IPS-15b (cell line): ENCODE data around the gene EMX2.

Source experiments
- H3K27me3 ChIP-seq: one replicate; pipeline ENCODE4 v1.6.1; 2013; ENCODE audit warnings: low read length; ENCODE audit not compliant: control insufficient read depth, insufficient read depth
- H3K36me3 ChIP-seq: one replicate; pipeline ENCODE4 v1.6.1; 2013; ENCODE audit warnings: low read length; ENCODE audit not compliant: control insufficient read depth, insufficient read depth
- H3K4me1 ChIP-seq: one replicate; pipeline ENCODE4 v1.6.1; 2013; ENCODE audit warnings: mild to moderate bottlenecking, low read length; ENCODE audit not compliant: control insufficient read depth, insufficient read depth
- H3K4me3 ChIP-seq: one replicate; pipeline ENCODE4 v1.5.1; 2013; ENCODE audit warnings: low read depth, low read length
- H3K9ac ChIP-seq: one replicate; pipeline ENCODE4 v1.6.1; 2013; ENCODE audit warnings: low read depth, mild to moderate bottlenecking, low read length
- H3K9me3 ChIP-seq: one replicate; pipeline ENCODE4 v1.6.1; 2013; ENCODE audit warnings: mild to moderate bottlenecking, low read length; ENCODE audit not compliant: control insufficient read depth, insufficient read depth

EMX2 gene

DNA sequence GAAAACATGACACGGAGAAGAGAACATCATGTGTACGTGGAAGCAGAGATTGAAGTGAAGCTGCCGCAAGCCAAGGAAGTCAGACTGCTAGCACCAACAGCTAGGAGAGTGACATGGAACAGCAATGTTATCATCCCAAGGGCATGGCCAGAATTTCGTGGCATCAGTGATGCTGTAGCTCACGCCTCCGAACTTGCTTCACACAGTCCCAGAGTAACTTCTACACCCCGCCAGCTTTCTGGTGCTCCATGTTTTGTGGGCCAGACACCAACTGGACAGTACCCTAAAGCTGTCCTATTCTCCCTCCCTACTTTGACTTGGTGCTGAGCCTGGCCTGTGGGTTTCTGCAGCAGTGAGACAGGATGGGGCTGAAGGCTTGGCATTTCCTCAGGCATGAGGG lies 33.0 kb upstream of the EMX2 start:
- no peak overlapping the region for H3K4me3 ChIP-seq
- H3K36me3 ChIP-seq: no peaks in the 10 kb centered on the region
- no peaks in the 10 kb centered on the region for H3K9me3 ChIP-seq
- H3K27me3 ChIP-seq: no peaks in the 10 kb centered on the region
- no peaks in the 10 kb centered on the region for H3K4me1 ChIP-seq
- no peak overlapping the region for H3K9ac ChIP-seq

DNA sequence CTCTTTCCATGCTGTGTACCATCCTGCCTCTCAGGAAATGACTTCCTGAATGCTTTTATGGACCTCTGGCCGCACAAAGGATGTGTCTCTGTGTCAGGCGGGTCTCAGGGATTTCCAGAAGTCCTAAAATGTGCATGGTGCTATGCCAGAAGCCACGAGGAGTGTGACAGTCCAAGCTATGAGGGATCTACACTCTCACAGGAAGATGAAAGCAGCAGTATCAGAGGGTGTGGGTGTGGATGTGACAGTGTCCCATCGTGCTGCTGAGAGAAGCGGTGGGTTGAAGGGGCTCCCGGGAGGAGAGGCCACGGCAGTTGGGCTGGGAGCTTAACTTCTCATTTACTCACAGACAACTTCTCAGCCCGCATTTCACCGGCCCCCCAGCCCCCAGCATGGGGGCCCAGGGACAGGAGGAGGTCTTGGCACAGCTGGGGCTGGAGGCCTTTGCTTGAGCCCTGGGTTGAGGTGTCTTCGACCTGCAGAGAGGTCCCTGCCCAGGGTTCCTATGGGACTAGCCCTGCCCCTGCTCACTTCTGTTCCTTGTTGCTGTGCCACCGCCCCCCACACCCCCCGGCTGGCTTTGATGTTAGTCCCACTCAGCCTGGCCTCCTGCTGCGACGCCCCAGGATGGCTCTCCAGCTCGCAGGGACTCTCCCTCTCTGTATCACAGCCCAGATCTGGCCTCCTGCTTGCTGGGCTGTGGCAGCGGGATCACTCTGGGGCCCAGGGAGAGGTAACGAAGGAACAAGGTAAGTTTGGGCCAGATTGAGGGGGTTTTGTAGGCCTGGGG lies 30.8 kb upstream of the EMX2 start:
- H3K9ac ChIP-seq: no peak overlapping the region
- no peaks in the 10 kb centered on the region for H3K36me3 ChIP-seq
- H3K4me1 ChIP-seq: no peaks in the 10 kb centered on the region
- H3K4me3 ChIP-seq: no peak overlapping the region
- H3K27me3 ChIP-seq: no peaks in the 10 kb centered on the region
- H3K9me3 ChIP-seq: no peaks in the 10 kb centered on the region

DNA sequence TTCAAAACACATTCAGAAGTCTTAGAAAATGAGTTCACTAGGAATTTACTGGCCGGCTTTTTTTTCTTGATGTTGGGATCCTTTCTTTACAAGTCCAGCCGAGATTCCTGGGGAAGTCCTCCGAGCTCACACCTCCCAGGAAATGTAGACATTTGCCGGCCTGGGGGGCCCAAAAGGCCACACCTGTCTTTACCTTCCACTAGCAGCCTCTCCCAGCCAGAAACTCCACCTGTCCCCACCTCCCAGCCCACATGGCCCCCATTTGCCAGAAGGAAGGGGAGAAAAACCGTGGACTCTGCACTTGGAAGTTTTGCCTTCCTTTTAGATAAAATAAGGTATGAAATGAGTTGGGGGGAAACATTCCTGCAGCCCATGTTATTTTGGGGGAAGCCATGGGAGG lies 27.6 kb upstream of the EMX2 start:
- Histone ChIP-seq H3K9me3 (no peaks in the 10 kb centered on the region), H3K4me3 (no peak overlapping the region), H3K27me3 (no peaks in the 10 kb centered on the region), H3K9ac (no peak overlapping the region), H3K4me1 (peaks cover 6% of the 10 kb centered on the region), H3K36me3 (no peaks in the 10 kb centered on the region)

DNA sequence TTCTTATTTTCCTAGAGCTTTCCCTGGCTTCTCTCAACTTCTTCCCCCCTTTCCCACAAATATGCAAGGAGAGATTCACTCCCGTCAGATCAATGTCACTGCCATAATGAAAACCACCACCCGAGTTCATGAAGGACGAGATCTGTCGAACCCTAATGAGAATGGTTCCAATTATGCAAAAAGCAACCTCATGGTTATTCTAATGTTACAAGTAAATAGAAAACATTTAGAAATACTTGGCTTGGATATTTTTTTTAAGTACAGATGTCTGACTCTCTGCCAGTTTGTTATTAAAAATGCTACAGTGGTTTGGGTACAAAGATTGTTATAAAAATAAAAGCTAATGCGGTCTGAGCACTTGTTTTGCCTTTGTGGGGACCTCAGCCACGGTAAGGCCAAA lies 25.9 kb upstream of the EMX2 start:
- H3K27me3 ChIP-seq: no peaks in the 10 kb centered on the region
- no peaks in the 10 kb centered on the region for H3K36me3 ChIP-seq
- no peak overlapping the region for H3K9ac ChIP-seq
- peaks cover 6% of the 10 kb centered on the region for H3K4me1 ChIP-seq
- no peak overlapping the region for H3K4me3 ChIP-seq
- no peaks in the 10 kb centered on the region for H3K9me3 ChIP-seq

DNA sequence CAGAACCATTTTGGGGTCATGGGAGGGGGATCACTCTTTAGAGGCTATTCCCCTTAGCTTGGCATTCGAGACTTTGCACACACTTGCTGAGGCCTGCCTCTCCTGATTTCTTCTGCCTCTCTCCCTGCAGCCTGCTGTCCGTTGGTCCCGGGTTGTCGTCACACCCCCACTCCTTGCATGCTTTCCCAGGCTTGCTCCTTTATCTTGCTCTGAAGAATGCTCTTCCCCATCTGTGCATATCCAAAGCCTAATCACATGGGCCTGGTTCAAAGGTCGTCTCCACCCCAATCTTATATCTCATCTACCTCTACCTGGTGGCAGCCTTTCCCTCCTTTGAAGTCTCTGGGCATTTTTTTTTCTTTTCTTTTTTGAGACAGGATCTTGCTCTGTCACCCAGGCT lies 24.3 kb upstream of the EMX2 start:
- Histone ChIP-seq H3K27me3 (peaks cover 5% of the 10 kb centered on the region), H3K36me3 (no peaks in the 10 kb centered on the region), H3K9ac (no peak overlapping the region), H3K4me1 (peaks cover 6% of the 10 kb centered on the region), H3K9me3 (no peaks in the 10 kb centered on the region), H3K4me3 (no peak overlapping the region)

DNA sequence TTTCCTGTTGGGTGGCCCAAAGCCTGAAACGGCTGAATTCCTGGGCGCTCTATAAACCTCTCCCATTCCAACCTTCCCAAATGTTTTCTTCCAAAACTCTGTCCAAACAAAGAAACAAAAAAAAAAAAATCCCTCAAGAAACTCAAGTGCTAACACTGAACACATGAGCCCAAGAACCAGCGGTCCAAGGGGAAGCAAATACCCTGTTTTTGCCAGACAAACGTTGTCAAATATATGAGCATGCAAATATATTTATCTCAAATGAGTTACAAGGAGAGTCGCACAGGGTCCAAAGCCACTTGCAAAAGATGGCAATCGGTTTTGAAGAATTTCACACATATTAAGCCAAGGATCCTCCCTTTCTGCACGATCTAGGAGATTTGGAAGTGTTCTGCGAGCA lies 23.3 kb upstream of the EMX2 start:
- H3K4me3 ChIP-seq: no peak overlapping the region
- no peaks in the 10 kb centered on the region for H3K9me3 ChIP-seq
- H3K27me3 ChIP-seq: peaks cover 14% of the 10 kb centered on the region
- H3K9ac ChIP-seq: no peak overlapping the region
- no peaks in the 10 kb centered on the region for H3K36me3 ChIP-seq
- H3K4me1 ChIP-seq: peaks cover 6% of the 10 kb centered on the region

DNA sequence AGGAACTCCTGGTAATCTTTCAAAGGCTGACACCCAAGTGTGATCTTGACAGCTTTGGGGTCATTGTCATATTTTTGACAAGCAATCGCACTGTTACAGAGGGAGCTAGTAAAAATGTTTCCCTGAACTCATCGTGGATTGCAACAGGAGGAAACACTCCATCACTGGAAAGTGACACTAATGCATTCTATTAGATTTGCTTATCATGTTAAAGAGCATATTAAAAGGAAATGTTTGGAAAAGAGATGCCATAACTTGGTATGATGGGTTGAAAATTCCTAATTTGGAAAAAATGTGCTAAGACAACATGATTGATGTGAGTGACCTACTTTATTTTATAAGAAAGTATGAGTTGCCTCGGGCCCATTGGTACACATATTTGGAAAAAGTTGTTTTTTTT lies 22.7 kb upstream of the EMX2 start:
- no peaks in the 10 kb centered on the region for H3K36me3 ChIP-seq
- H3K4me3 ChIP-seq: no peak overlapping the region
- H3K4me1 ChIP-seq: peaks cover 6% of the 10 kb centered on the region
- no peak overlapping the region for H3K9ac ChIP-seq
- peaks cover 20% of the 10 kb centered on the region for H3K27me3 ChIP-seq
- H3K9me3 ChIP-seq: no peaks in the 10 kb centered on the region

DNA sequence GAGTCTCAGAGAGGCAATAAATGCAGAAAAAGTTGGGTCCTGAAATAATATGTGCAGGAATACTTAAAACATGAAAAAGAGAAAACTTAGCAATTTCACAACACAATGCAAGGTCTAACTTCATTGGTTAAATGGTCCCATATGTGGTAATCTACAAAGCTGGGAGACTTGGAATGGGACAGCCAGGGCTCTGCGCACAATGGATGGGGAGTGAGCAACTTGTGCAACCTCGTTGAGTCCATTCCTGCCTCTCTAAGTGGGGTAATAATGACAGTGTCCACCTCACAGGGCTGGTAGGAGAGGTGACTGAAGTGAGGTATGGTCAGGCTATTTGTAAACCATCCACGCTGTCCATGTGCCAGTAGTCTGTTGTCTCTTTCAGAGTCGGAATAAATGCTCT lies 11.8 kb upstream of the EMX2 start:
- no peaks in the 10 kb centered on the region for H3K4me1 ChIP-seq
- H3K4me3 ChIP-seq: no peak overlapping the region
- H3K9ac ChIP-seq: no peak overlapping the region
- no peaks in the 10 kb centered on the region for H3K9me3 ChIP-seq
- peaks cover 82% of the 10 kb centered on the region for H3K27me3 ChIP-seq
- no peaks in the 10 kb centered on the region for H3K36me3 ChIP-seq

DNA sequence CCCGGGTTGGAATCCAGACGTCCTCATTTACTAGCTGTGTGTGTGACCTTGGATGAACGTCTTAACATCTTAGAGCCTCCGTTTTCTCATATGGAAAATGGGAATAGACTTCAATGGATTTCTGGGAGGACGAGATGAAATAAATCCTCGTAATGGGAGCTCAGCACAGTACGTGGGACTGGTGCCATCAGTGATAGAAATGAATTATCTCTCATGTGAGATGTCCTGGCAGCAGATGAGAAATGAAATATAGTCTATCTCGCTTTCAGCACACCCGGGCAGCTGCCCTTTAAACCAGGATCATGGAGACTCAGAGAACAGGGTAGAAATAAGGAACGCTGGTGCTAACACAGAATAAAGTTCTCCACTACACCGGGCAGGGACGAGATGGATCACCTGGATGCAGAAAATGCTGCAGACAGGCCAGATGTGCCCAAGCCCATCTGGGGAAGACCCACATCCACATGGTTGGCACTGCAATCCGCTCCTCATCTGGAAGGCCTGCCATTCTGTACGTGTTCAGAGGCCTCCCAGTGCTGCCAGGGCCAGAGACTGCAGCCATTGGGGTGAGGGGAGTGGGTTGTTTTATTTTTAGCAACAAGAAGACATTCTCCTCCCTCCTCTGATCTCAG lies 11.1 kb upstream of the EMX2 start:
- H3K4me3 ChIP-seq: peak overlapping the region; percentile 8
- H3K27me3 ChIP-seq: peaks cover 84% of the 10 kb centered on the region
- no peaks in the 10 kb centered on the region for H3K36me3 ChIP-seq
- no peak overlapping the region for H3K9ac ChIP-seq
- H3K9me3 ChIP-seq: no peaks in the 10 kb centered on the region
- H3K4me1 ChIP-seq: peaks cover 3% of the 10 kb centered on the region

DNA sequence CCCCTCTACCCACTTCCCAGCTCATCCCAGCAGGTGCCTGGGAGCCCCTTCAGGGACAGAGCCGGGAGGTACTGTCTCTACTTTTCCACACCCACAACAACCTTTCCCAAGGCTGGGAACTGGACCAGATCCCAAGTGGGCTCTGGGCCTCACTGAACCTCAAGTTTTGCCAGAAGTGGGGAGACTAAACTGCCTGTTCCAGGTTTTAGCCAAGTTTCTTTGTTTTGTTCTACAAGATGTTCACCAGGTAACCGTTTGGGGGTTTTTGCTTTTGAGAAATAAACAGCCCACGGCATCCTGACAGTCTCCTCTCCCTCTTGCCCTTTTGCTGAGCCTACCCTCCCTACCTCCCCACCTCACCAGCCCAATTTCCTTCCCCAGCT lies 10.6 kb upstream of the EMX2 start:
- H3K27me3 ChIP-seq: peaks cover 85% of the 10 kb centered on the region
- H3K4me1 ChIP-seq: peaks cover 4% of the 10 kb centered on the region

DNA sequence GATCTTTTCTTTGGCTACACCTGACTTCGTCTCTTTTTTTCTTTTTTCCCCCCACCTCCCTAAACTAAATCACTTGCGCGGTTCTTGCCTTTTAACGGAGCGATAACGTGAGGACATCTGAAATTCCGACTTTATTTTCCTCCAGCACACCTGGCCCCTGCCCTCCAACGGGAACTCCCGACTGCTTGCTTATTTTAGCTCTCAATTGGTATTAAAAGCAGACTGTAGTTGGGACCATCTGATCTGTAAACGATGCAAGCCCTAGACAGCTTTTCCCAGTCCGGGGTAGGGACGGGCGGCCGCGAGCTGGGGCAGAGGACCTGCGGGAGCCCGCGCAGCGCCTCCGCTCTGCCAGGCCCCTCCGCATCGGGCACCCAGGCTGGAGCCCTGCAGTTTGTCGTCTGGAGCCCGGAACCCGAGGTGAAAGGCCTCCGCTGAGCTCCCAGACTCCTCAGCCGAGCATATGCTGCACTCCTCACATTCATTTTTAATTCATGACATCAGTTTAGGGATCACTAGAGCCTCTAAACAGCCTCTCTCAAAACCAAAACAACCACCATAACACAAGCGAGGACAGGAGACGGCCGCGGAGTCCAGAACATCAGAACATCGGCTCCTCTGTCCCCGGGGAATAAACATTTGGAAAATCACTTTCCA lies 10.0 kb upstream of the EMX2 start:
- no peak overlapping the region for H3K9ac ChIP-seq
- peaks cover 89% of the 10 kb centered on the region for H3K27me3 ChIP-seq
- peak overlapping the region; percentile 8 for H3K4me3 ChIP-seq
- H3K4me1 ChIP-seq: peaks cover 4% of the 10 kb centered on the region
- no peaks in the 10 kb centered on the region for H3K9me3 ChIP-seq
- H3K36me3 ChIP-seq: no peaks in the 10 kb centered on the region

More for the DNA sequence above, 10.6 kb upstream of the EMX2 start:
- no peak overlapping the region for H3K9ac ChIP-seq
- no peaks in the 10 kb centered on the region for H3K36me3 ChIP-seq
- H3K9me3 ChIP-seq: no peaks in the 10 kb centered on the region
- peak overlapping the region; percentile 8 for H3K4me3 ChIP-seq
